Activated naive CD8-positive, alpha-beta T cell (primary cell): ENCODE measurements around the gene DDIT4.
"Not testable (repeated sequence)": the region's sequence is repeated elsewhere in the genome, so short reads cannot be mapped to it uniquely, and the experiment has no call there.

Experiments used
- H3K27ac Mint-ChIP-seq: one replicate; pipeline ENCODE4 v1.8.0; 2021; ENCODE audit warnings: mixed read lengths
- H3K27me3 Mint-ChIP-seq: one replicate; pipeline ENCODE4 v1.8.0; 2021; ENCODE audit warnings: mixed read lengths
- H3K36me3 Mint-ChIP-seq: one replicate; pipeline ENCODE4 v1.8.0; 2021; ENCODE audit warnings: mixed read lengths
- H3K4me1 Mint-ChIP-seq: one replicate; pipeline ENCODE4 v1.8.0; 2021; ENCODE audit warnings: low read depth, mixed read lengths
- H3K4me3 Mint-ChIP-seq: one replicate; pipeline ENCODE4 v1.8.0; 2021; ENCODE audit warnings: mild to moderate bottlenecking, mixed read lengths
- H3K9me3 Mint-ChIP-seq: one replicate; pipeline ENCODE4 v1.8.0; 2021; ENCODE audit warnings: low read depth, mixed read lengths

Gene DDIT4, protein sequence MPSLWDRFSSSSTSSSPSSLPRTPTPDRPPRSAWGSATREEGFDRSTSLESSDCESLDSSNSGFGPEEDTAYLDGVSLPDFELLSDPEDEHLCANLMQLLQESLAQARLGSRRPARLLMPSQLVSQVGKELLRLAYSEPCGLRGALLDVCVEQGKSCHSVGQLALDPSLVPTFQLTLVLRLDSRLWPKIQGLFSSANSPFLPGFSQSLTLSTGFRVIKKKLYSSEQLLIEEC

DNA sequence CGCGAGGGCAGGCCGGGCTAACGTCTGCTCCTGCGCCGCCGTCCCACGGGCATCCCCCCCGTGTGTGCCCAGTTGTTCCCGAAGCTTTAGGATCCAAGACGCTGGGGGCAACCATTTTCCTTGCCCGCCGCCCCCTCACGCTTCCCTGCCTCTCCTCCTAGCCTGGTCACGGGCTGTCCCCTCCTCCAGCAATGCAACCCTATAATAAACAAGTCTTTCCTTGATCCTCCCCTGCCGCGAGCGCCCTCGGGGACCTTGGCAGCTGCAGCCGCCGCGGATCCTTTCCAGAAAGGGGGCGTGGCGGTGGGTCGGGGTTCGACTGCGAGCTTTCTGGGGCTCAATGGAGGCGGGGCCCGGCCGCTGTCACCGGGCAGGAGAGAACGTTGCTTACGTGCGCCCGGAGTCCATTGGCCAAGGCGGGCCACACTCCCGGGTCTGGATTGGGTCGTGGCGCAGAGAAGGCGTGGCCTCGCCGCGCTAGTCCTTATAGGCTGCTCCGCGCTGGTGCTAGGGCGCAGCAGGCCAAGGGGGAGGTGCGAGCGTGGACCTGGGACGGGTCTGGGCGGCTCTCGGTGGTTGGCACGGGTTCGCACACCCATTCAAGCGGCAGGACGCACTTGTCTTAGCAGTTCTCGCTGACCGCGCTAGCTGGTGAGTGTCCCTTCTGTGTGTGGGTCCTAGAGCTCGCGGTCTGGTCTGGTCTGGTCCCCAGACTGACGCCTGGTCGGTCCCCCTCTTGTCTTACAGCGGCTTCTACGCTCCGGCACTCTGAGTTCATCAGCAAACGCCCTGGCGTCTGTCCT is at the start of gene DDIT4:
DDIT4 (plus strand) TSS at position 515 of the 803 bp plus-strand sequence. CDS start 293 bp downstream, outside the sequence.
- Mint-ChIP-seq H3K27me3 (no peaks in the 10 kb centered on the region), H3K4me3 (peak within 1 kb of the TSS; percentile 97), H3K27ac (peak within 1 kb of the TSS; percentile 94), H3K9me3 (no peaks in the 10 kb centered on the region), H3K4me1 (peaks cover 47% of the 10 kb centered on the region), H3K36me3 (peaks cover 12% of the 10 kb centered on the region)

DNA sequence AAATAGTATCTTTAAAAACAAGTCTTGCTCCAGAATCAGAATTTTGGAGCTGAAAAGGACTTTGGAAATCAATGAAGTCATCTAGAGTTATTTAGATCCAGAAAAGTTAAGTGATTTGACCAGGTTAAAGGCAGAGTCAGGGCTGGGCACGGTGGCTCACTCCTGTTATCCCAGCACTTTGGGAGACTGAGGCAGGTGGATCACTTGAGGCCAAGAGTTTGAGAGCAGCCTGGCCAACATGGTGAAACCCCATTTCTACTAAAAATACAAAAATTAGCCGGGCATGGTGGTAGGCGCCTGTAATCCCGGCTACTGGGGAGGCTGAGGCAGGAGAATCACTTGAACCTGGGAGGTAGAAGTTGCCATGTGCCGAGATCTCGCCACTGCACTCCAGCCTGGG is 49.5 kb upstream of the DDIT4 start:
- H3K36me3 Mint-ChIP-seq, H3K27me3 Mint-ChIP-seq, H3K9me3 Mint-ChIP-seq: not testable (repeated sequence)
- Mint-ChIP-seq H3K27ac (peak overlapping the region; percentile 52), H3K4me3 (peak overlapping the region; percentile 17), H3K4me1 (peaks cover 55% of the 10 kb centered on the region)

DNA sequence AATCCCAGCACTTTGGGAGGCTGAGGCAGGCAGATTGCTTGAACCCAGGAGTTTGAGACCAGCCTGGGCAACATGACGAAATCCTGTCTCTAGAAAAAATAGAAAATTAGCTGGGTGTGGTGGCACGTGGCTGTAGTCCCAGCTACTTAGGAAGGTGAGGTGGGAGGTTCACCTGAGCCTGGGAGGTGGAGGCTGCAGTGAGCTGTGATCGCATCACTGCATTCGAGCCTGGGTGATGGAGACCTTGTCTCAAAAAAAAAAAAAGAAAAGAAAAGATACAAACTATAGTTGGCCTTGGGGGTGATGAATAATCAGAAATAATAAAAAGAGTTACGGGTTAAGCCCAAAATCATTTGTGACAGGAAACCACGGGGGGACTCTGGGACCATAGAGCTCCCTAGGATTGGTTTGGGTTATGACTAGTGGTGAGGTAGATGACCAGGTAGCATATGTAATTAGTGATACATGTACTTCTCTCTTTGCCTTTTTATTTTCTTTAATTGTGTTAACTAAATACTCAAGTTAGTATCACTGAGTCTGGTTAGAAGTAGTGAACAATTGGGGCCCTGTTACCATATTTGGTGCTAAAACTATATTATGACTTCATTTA is 47.2 kb upstream of the DDIT4 start:
- H3K36me3 Mint-ChIP-seq = peaks cover 2% of the 10 kb centered on the region
- H3K4me1 Mint-ChIP-seq = peaks cover 59% of the 10 kb centered on the region
- H3K27me3 Mint-ChIP-seq = no peaks in the 10 kb centered on the region
- H3K27ac Mint-ChIP-seq = peak overlapping the region; percentile 75
- no peaks in the 10 kb centered on the region for H3K9me3 Mint-ChIP-seq
- no peak overlapping the region for H3K4me3 Mint-ChIP-seq

DNA sequence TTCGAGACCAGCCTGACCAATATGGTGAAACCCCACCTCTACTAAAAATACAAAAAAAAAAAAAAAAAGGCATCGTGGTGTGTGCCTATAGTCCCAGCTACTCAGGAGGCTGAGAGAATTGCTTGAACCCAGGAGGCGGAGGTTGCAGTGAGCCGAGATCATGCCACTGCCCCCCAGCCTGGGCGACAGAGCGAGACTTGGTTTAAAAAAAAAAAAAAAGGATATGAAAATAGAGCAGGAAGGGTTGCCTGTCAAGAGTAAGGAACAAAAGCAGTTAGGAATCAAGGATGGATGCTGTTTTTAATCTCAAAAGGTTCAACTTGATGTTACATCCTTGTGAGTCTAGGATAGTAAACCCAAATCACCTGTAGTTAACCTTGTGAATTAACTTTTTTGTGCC is 45.9 kb upstream of the DDIT4 start:
- no peak overlapping the region for H3K27ac Mint-ChIP-seq

DNA sequence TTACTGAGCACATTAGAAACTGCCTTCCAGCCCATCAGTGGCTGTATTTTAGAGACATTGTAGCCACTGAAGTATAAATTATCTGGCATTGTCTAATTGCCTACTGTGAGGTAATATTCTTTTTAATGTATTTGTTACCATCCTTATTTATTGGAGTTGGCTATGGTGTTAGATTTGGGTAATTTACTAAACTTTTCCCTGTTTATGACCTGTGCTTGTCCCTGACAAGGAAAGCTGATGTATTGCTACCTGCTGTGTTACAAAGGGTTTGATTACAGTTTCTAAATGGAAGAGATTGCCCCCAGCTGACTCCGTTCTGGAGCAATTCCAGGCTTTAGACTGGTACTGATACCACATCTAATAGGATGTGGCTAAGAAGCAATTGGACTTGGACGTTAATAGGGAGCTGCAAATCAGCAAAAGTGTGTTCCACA is 45.4 kb upstream of the DDIT4 start:
- H3K27me3 Mint-ChIP-seq = no peaks in the 10 kb centered on the region

More for the DNA sequence above, 45.9 kb upstream of the DDIT4 start:
- no peak overlapping the region for H3K4me3 Mint-ChIP-seq
- H3K27me3 Mint-ChIP-seq = no peaks in the 10 kb centered on the region
- H3K36me3 Mint-ChIP-seq = peaks cover 2% of the 10 kb centered on the region
- no peaks in the 10 kb centered on the region for H3K9me3 Mint-ChIP-seq
- peaks cover 56% of the 10 kb centered on the region for H3K4me1 Mint-ChIP-seq

DNA sequence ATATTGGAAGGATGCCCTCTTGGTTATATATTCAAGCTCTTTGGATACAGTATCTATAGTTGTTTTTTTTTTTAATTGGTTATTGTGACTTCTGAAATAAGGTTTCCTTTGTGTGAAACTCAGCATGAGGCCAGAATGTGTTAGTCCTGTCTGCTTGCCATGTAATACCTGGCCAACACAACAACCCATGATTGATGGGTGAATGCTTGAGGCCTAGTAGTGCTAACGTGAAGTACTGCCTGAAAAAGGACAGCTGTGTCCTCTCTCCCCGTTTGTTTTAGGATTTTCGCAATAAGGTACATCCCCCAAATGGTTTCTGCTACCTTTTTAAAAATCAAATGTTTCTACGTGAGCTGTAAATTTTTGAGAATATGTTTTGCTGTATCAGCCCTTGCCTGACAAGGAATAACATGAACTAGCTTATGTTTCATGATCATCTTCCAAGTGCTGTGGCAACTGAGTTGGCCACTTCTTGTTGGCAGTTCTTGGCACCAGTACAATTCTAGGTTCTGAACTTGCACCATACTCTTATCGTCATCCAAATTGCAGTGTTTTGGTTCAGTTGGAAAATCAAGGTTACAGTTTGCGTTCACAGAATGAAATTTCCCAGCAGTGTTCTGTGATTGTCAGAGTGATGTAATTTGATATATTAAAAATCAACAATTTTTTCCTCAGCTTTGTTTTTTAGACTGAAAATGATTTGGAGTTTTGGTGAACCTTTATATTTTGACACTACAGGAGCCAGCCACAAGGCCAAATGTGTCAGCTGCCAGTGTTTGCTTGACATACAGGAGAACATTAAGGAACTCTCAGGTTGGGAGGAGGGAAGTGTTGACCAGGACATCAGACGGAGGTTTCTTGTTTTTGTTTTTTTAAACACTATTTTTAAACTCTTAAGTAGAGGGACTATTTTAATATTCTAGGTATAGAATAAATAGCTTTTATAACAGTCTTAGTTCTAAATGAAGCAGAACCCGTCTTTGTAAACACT is 44.2 kb upstream of the DDIT4 start:
- Mint-ChIP-seq H3K4me1 (peaks cover 46% of the 10 kb centered on the region), H3K27ac (peak overlapping the region; percentile 52), H3K36me3 (peaks cover 7% of the 10 kb centered on the region), H3K9me3 (no peaks in the 10 kb centered on the region), H3K4me3 (peak overlapping the region; percentile 33), H3K27me3 (no peaks in the 10 kb centered on the region)

More for the DNA sequence above, 45.4 kb upstream of the DDIT4 start:
- Mint-ChIP-seq H3K4me3 (no peak overlapping the region), H3K4me1 (peaks cover 56% of the 10 kb centered on the region), H3K9me3 (no peaks in the 10 kb centered on the region), H3K36me3 (peaks cover 7% of the 10 kb centered on the region), H3K27ac (peak overlapping the region; percentile 55)

DNA sequence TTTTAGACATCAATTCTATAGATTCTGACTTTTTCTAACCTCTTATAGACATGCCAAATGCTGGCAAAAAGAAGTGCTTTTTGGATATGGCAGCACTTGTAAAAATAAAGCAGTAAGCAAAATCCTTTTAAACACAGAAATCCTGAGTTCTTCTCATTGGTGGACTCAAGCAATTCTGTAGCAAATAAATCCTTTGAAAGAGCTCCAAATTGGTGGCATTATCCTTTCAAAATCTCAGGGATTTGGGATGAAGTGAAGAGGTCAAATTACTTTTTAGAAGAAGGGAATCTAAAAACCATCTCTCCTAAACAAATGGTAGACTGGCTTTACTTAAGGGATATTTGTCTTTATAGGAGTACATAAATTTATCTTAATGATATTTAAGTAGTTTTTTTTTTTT is 40.1 kb upstream of the DDIT4 start:
- H3K4me1 Mint-ChIP-seq = peaks cover 27% of the 10 kb centered on the region
- no peaks in the 10 kb centered on the region for H3K9me3 Mint-ChIP-seq
- peaks cover 10% of the 10 kb centered on the region for H3K36me3 Mint-ChIP-seq
- H3K27ac Mint-ChIP-seq = no peak overlapping the region
- no peaks in the 10 kb centered on the region for H3K27me3 Mint-ChIP-seq
- no peak overlapping the region for H3K4me3 Mint-ChIP-seq

DNA sequence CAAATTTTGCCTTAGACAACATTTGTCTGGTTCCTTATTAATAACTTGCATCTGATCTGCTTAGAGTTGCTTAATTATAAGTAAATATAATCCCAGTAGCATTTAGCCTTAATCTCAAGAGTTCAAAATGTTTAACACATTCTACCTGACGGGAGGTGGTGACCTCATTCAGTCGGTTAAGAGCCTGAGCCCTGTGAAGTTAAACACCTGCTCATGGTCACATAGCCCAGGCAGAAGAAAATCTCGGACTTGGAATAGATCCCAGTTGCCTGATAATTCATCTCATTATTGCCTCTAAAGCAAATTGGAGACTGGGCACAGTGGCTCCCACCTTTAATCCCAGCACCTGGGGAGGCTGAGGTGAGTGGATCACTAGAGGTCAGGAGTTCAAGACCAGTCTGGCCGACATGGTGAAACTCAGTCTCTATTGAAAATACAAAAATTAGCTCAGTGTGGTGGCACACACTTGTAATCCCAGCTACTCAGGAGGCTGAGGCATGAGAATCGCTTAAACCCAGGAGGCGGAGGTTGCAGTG is 39.1 kb upstream of the DDIT4 start:
- H3K36me3 Mint-ChIP-seq = peaks cover 10% of the 10 kb centered on the region
- H3K4me1 Mint-ChIP-seq = peaks cover 20% of the 10 kb centered on the region
- no peaks in the 10 kb centered on the region for H3K9me3 Mint-ChIP-seq
- H3K27me3 Mint-ChIP-seq = no peaks in the 10 kb centered on the region
- H3K4me3 Mint-ChIP-seq = no peak overlapping the region
- no peak overlapping the region for H3K27ac Mint-ChIP-seq

DNA sequence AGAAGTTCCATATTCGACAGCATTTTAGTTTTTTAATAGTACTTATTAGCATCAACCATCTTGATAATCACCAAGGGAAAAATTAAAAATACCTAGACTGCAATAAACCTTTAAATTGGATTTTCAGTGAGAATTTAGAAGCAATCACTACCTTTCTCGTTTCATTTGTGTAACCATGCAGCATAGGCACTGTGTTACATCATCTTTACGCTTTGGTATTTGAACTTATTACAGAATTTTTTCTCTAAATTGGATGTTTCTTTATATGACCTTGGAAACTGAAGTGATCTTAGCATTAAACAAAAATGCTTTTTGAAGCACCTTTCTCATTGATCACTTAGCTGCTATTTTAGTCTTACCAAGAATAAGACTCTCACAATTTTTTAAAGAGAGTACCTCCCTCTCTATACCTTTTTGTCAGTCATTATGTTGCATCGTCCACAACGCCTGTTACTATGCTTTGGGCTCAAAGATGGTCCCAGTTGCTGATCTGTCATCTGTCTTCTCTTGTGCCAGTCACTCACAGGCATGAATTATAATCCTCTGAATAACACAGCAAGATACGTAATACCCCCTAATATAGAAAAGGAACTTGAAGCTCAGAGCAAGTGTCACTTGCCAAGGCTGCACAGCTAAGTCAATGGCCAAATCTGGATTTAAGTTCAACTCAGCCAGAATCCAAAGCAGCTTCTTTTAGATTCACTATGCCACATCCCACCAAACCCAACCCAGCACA is 38.0 kb upstream of the DDIT4 start:
- Mint-ChIP-seq H3K9me3 (no peaks in the 10 kb centered on the region), H3K4me1 (peaks cover 15% of the 10 kb centered on the region), H3K27ac (peak overlapping the region; percentile 42), H3K36me3 (peaks cover 10% of the 10 kb centered on the region), H3K4me3 (no peak overlapping the region), H3K27me3 (no peaks in the 10 kb centered on the region)

DNA sequence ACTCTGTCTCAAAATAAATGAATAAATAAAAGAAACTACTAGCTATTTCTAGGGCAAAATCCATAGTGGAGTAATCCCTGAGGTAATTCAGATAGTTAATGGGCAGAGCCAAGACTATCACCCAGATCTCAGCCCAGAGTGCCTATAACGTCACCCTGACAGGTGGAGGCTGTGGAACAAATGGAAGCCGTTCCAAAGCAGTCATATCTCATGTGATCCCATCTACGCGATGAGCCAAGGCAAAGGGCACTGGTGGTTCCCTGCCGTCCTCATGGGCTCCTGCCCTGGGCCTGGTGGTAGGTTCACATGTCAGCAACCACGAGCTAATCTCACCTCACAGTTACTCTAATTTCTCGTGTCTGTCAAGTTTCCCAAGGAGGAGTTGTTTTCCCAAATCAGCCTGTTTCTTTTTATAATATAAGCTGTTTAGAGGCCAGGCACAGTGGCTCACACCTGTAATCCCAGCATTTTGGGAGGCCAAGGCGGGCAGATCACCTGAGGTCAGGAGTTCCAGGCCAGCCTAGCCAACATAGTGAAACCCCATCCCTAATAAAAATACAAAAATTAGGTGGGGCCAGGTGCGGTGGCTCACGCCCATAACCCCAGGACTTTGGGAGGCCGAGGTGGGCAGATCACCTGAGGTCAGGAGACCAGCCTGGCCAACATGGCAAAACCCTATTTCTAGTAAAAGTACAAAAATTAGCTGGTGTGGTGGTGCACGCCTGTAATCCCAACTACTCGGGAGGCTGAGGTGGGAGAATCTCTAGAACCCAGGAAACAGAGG is 35.1 kb upstream of the DDIT4 start:
- no peaks in the 10 kb centered on the region for H3K27me3 Mint-ChIP-seq
- no peak overlapping the region for H3K4me3 Mint-ChIP-seq
- peaks cover 34% of the 10 kb centered on the region for H3K4me1 Mint-ChIP-seq
- H3K36me3 Mint-ChIP-seq = peaks cover 3% of the 10 kb centered on the region
- peak overlapping the region; percentile 78 for H3K27ac Mint-ChIP-seq
- H3K9me3 Mint-ChIP-seq = no peaks in the 10 kb centered on the region

DNA sequence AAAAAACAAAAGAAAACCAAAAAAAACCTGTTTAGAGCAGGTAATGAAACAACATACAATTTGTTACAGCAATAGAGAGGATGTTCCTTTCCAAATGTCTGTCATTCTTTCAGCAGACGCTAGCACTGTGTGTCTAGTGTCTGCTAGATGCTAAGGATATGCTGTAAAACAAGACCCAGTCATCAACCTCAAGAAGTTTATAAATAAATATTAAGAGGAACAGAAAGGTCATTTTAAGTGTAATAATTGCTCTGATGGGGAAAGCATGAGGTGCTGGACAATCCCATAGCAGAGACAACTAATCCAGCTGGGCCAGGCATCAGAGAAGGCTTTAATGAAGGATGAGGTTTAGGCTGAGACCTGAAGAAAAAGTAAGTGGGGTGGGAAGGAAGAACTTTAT is 34.3 kb upstream of the DDIT4 start:
- peak overlapping the region; percentile 62 for H3K27ac Mint-ChIP-seq
- no peaks in the 10 kb centered on the region for H3K27me3 Mint-ChIP-seq
- peaks cover 42% of the 10 kb centered on the region for H3K4me1 Mint-ChIP-seq
- H3K36me3 Mint-ChIP-seq = peaks cover 3% of the 10 kb centered on the region
- no peaks in the 10 kb centered on the region for H3K9me3 Mint-ChIP-seq
- no peak overlapping the region for H3K4me3 Mint-ChIP-seq

DNA sequence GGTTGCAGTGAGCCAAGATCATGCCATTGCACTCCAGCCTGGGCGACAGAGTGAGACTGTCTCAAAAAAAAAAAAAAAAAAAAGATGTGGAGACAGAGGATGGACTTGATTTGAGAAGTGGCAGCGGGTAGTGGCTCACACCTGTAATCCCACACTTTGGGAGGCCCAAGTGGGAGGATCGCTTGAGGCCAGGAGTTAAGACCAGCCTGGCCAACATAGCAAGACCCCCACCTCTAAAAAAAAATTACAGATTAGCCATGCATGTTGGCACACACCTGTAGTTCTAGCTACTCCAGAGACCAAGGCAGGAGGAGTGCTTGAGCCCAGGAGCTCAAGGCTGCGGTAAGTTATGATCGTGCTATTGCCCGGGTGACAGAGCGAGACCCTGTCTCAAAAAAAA is 33.4 kb upstream of the DDIT4 start:
- H3K36me3 Mint-ChIP-seq = peaks cover 3% of the 10 kb centered on the region
- H3K4me1 Mint-ChIP-seq = peaks cover 51% of the 10 kb centered on the region

DNA sequence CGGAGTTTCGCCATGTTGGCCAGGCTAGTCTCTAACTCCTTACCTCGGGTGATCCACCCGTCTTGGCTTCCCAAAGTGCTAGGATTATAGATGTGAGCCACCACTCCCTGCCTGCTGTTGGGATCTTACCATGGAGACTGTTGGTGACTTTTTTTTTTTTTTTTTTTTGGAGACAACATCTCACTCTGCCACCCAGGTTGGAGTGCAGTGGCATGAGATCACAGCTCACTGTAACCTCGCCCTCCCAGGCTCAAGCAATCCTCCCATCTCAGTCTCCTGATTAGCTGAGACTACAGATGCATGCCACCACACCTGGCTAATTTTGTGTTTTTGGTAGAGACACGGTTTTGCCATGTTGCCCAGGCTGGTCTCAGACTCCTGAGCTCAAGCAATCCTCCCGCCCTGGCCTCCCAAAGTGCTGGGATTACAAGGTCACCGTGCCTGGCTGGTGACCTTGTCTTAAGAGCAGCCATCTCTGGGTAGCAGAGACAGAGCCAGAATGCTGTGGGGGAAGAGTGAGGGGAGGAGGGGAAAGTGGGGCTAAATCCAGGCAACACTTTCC is 32.0 kb upstream of the DDIT4 start:
- H3K4me3 Mint-ChIP-seq = peak overlapping the region; percentile 30
- H3K9me3 Mint-ChIP-seq = no peaks in the 10 kb centered on the region
- peaks cover 2% of the 10 kb centered on the region for H3K36me3 Mint-ChIP-seq
- H3K27ac Mint-ChIP-seq = peak overlapping the region; percentile 62
- peaks cover 63% of the 10 kb centered on the region for H3K4me1 Mint-ChIP-seq
- H3K27me3 Mint-ChIP-seq = no peaks in the 10 kb centered on the region

More for the DNA sequence above, 33.4 kb upstream of the DDIT4 start:
- Mint-ChIP-seq H3K9me3 (no peaks in the 10 kb centered on the region), H3K4me3 (no peak overlapping the region), H3K27ac (no peak overlapping the region), H3K27me3 (no peaks in the 10 kb centered on the region)
